NCI-H1694 treated with DMSO at 0.1 percent for 48 hours (cell line): ENCODE results near the gene TMEM125.

ENCODE experiments used
- DNase-seq: peaks from one replicate; lab custom pipeline; 2025; lab: John Stamatoyannopoulos, UW

TMEM125 gene

DNA sequence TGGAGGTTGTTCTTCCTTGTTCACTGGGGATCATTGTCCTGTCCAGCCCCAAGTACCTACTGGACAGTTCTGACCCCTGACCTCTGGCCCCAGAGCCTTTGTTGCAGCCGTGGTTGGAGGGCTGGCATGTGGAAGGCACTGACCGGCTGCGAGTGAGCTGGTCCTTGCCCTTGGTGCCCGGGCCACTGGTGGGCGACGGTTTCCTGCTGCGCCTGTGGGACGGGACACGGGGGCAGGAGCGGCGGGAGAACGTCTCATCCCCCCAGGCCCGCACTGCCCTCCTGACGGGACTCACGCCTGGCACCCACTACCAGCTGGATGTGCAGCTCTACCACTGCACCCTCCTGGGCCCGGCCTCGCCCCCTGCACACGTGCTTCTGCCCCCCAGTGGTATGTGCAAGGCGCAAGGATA lies 42.4 kb downstream of the TMEM125 start:
- DNase-seq, result no peak

GRCh38 chr1:43312663-43313515 lies 43.1 kb downstream of the TMEM125 start:
- DNase-seq, result no peak

GRCh38 chr1:43313771-43314170 lies 44.0 kb downstream of the TMEM125 start:
- DNase-seq, result no peak

DNA sequence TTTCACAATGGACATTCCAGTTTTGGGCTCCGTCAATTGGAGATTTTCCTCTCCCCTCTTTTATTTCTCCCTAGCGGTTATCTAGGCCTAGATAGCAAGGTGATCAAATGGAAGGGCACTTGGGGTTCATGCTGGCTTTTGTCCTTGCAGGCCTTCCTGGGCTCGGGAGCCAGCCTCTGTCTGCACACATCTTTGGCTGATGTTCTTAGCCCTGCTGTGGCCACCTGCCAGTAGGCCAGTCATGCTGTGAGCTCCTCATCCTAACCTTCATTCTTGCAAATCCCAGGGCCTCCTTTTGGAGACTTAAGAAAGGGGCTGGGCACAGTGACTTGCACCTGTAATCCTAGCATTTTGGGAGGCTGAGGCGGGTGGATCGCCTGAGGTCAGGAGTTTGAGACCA lies 44.5 kb downstream of the TMEM125 start:
- DNase-seq, result no peak

DNA sequence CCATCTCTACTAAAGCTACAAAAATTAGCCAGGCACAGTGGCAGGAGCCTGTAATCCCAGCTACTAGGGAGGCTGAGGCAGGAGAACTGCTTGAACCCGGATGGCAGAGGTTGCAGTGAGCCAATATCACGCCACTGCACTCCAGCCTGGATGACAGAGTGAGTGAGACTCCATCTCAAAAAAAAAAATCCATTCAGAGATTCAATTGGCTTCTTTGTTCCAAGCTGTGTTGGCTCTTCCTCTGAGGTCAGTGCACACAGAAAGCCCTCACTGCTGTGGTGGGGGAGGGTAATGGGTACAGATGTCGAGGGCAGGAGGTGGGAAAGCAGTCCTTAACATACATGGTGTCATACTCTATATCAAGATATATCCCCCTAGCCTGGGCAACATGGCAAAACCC lies 45.7 kb downstream of the TMEM125 start:
- no peak for DNase-seq

GRCh38 chr1:43315963-43316737 lies 46.4 kb downstream of the TMEM125 start:
- no peak for DNase-seq

GRCh38 chr1:43316738-43317520 lies 47.1 kb downstream of the TMEM125 start:
- DNase-seq, result no peak

- peak; percentile 77 for DNase-seq
These were observed 48.2 kb downstream of the TMEM125 start for GRCh38 chr1:43317817-43318471.

- DNase-seq, result no peak
These were observed 49.0 kb downstream of the TMEM125 start for GRCh38 chr1:43318831-43319230.

DNA sequence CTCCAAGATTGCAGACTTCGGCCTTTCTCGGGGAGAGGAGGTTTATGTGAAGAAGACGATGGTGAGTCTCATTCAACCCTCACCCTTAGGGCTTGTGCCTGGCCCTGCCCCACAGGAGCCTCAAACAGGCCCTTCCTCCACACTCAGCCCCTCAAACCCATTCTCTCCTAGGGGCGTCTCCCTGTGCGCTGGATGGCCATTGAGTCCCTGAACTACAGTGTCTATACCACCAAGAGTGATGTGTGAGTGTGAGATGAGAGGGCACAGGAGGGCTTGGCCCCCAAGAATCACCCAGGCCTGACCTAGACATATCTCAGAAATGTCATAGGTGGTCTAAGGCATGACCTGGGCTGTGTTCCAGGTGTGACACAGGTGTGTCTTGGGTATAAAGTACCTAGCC lies 49.5 kb downstream of the TMEM125 start:
- no peak for DNase-seq

DNA sequence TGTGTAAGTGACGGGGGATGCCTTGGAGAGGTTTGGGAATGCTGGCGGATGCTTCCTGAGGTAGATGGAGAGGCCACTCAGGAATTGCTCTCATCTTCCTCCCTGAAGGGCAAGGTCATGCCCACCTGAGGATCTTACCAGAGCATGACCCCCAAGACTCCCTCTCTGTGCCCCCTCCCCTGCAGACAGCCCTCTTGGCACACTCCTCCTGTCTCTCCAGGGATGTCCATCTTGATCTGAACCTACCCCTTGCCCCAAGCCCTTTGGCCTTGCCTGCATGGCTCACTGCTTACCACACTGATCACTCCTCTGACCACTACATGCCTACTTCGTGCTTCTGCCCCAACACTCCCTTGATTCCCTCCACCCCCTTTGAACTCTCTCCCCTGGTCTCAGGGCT lies 50.0 kb downstream of the TMEM125 start:
- no peak for DNase-seq

DNA sequence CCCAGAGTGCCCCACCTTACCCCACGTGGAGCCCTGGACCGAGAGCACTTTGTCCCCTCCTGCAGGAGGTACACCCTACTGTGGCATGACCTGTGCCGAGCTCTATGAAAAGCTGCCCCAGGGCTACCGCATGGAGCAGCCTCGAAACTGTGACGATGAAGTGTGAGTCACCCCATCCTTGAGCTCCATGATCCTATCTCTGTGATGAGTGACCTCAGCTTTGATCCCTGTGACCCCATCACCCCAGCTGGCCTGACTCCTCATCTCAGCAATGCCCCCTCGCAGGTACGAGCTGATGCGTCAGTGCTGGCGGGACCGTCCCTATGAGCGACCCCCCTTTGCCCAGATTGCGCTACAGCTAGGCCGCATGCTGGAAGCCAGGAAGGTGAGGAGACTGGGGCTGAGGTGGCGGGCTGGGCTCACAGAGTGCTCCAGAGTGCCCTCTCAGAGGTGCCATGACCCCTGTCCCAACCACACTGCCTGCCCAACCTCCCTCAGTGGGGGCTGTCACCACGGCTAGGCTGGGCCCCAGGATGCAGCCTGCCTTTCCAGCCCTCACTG lies 51.6 kb downstream of the TMEM125 start:
- DNase-seq, result no peak

DNA sequence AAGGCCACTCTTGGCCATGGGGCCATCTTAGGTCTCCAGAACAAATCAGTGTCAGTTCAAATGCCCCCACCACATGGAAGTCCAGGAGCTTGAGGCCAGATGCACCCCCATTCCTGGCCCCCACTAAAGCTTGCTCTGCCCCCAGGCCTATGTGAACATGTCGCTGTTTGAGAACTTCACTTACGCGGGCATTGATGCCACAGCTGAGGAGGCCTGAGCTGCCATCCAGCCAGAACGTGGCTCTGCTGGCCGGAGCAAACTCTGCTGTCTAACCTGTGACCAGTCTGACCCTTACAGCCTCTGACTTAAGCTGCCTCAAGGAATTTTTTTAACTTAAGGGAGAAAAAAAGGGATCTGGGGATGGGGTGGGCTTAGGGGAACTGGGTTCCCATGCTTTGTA lies 52.7 kb downstream of the TMEM125 start:
- no peak for DNase-seq
